Activated naive CD4-positive, alpha-beta T cell treated with anti-CD3 and anti-CD28 coated beads, Interleukin-2, amount 10 ng/mL, durations not matched to agents 5 hours and 36 hours (primary cell): Measurements from ENCODE around the gene DOK7. TPM values are rescaled to one million over a fixed set of nuclear protein-coding genes. Genes with fewer than 3 reads are reported as not detected.

Experiments used
- total RNA-seq, 2 experiments: library from RNA; stranded (reverse); gene quantifications; one replicate each; pipeline ENCODE4 v1.2.3, GENCODE V29; 2021

Gene DOK7
- total RNA-seq = not detected

GRCh38 chr4:3462790-3463415, at the start of gene DOK7:
TSS of gene DOK7 (plus strand) at chr4:3463306. CDS start at chr4:3463376, 70 bp downstream.

GRCh38 chr4:3441501-3442459, 21.3 kb upstream of the DOK7 start, which contains the start of gene HGFAC:
TSS of gene HGFAC (plus strand) at chr4:3441968. CDS start at chr4:3442002, 34 bp downstream.

GRCh38 chr4:3531879-3532750, 69.0 kb downstream of the DOK7 start, which contains the start of gene LRPAP1:
TSS of gene LRPAP1 (minus strand) at chr4:3532422. CDS start at chr4:3532412, 10 bp downstream.

Other genes starting within 250 kb of the DOK7 start
- 1 to 10 TPM in 1 of 2 experiments, under 1 TPM in 1; 0.93 to 1.1 TPM for gene MSANTD1, start 214.1 kb upstream of the DOK7 start, total RNA-seq
- 10 to 100 TPM in 1 of 2 experiments, 1 to 10 TPM in 1; 9.8 to 11.4 TPM for gene RGS12, start 170.3 kb upstream of the DOK7 start, total RNA-seq
- not detected for gene HGFAC, start 21.3 kb upstream of the DOK7 start, total RNA-seq
- 10 to 100 TPM; 57.7 to 60.6 TPM for gene LRPAP1, start 69.1 kb downstream of the DOK7 start, total RNA-seq